IMR-90 (cell line): ENCODE results near the gene SIGLEC15.

Experiments used
- BHLHE40 ChIP-seq: fragments of 150-350 bp; IDR thresholded peaks from 2 replicates; pipeline ENCODE4 v1.6.1; 2016; ENCODE audit warnings: mild to moderate bottlenecking, low read depth, low read length
- CHD1 ChIP-seq: IDR thresholded peaks from 2 replicates; pipeline ENCODE4 v1.6.1; 2012; ENCODE audit warnings: low read depth, low read length, improper control_type of control experiment
- CTCF ChIP-seq: conservative IDR thresholded peaks from 2 replicates; pipeline ENCODE4 v1.5.1; 2012; ENCODE audit warnings: mild to moderate bottlenecking, low read depth, low read length, improper control_type of control experiment
- MXI1 ChIP-seq: IDR thresholded peaks from 2 replicates; pipeline ENCODE4 v1.6.1; 2012; ENCODE audit warnings: low read depth, mild to moderate bottlenecking, low read length, moderate library complexity, borderline replicate concordance
- NFE2L2 ChIP-seq: fragments of 150-350 bp; IDR thresholded peaks from 2 replicates; pipeline ENCODE4 v1.6.1; 2016; ENCODE audit warnings: low read depth, mild to moderate bottlenecking, low read length
- POLR2A ChIP-seq: IDR thresholded peaks from 2 replicates; pipeline ENCODE4 v1.6.1; 2012; ENCODE audit warnings: mild to moderate bottlenecking, low read depth, low read length
- RAD21 ChIP-seq: IDR thresholded peaks from 2 replicates; pipeline ENCODE4 v1.6.1; 2012; ENCODE audit warnings: low read length, improper control_type of control experiment
- RCOR1 ChIP-seq: IDR thresholded peaks from 2 replicates; pipeline ENCODE4 v1.6.1; 2012; ENCODE audit warnings: mild to moderate bottlenecking, low read length, improper control_type of control experiment; ENCODE audit not compliant: insufficient replicate concordance
- SMC3 ChIP-seq: fragments of 150-350 bp; IDR thresholded peaks from 2 replicates; pipeline ENCODE4 v1.6.1; 2016; ENCODE audit warnings: low read depth, mild to moderate bottlenecking, antibody characterized with exemption, low read length, moderate library complexity
- TF ChIP-seq, protein P1 (sequence below): fragments of 150-350 bp; IDR thresholded peaks from 2 replicates; pipeline ENCODE4 v1.6.1; 2016; ENCODE audit warnings: low read depth, mild to moderate bottlenecking, low read length, moderate library complexity, borderline replicate concordance
- TF ChIP-seq, protein P2 (sequence below): fragments of 150-350 bp; IDR thresholded peaks from 2 replicates; pipeline ENCODE4 v1.6.1; 2017; ENCODE audit warnings: mild to moderate bottlenecking, antibody characterized with exemption, low read length, low read depth

GRCh38 chr18:45788861-45789260 is 36.6 kb upstream of the SIGLEC15 start:
- TF ChIP-seq BHLHE40 (no peak), CHD1 (no peak), CTCF (no peak), POLR2A (no peak), MXI1 (no peak), RAD21 (no peak), RCOR1 (no peak), NFE2L2 (no peak), SMC3 (no peak)
- TF ChIP-seq, protein P1, sequence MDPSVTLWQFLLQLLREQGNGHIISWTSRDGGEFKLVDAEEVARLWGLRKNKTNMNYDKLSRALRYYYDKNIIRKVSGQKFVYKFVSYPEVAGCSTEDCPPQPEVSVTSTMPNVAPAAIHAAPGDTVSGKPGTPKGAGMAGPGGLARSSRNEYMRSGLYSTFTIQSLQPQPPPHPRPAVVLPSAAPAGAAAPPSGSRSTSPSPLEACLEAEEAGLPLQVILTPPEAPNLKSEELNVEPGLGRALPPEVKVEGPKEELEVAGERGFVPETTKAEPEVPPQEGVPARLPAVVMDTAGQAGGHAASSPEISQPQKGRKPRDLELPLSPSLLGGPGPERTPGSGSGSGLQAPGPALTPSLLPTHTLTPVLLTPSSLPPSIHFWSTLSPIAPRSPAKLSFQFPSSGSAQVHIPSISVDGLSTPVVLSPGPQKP = no peak
- TF ChIP-seq, protein P2, sequence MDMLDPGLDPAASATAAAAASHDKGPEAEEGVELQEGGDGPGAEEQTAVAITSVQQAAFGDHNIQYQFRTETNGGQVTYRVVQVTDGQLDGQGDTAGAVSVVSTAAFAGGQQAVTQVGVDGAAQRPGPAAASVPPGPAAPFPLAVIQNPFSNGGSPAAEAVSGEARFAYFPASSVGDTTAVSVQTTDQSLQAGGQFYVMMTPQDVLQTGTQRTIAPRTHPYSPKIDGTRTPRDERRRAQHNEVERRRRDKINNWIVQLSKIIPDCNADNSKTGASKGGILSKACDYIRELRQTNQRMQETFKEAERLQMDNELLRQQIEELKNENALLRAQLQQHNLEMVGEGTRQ = no peak
